Ovary (tissue), 3 donors: ENCODE data around the gene INPP5D.

ENCODE experiments used
- POLR2A ChIP-seq: fragments of 450-650 bp; IDR thresholded peaks from one replicate; pipeline ENCODE4 v1.6.1; 2017; ENCODE audit warnings: antibody characterized with exemption, mild to moderate bottlenecking, moderate library complexity
- TF ChIP-seq, protein P1 (sequence below), 3 donors: fragments of 450-650 bp in 2 of 3; fragments of 200-600 bp in 1 of 3; IDR thresholded peaks; one replicate each; pipeline versions ENCODE4 v1.5.1 to v1.8.0; 2016 to 2022; ENCODE audit warnings: antibody characterized with exemption in 3 of 3, mild to moderate bottlenecking in 1 of 3
- donor health status: DM: no; HTN: no; CAD: no.

DNA sequence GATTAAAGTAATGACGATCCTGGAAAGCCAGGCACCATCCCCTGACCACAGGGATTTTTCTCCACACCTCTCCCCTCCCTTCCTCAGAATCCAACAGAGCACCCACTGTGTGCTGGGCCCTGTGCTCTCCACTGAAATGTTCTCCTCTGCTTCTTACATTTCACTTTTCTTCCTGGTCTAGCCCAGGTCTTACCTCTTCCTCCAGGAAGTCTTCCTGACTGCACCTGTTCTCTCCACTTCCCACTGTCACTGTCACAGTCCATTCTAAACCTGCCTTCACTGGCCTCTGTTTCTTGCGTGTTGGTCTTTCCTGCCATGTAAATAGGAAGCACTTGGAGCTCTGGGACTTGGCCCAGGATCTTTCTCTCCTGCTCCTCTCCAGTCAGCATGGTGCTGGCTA is 39.7 kb upstream of the INPP5D start:
- TF ChIP-seq, protein P1, sequence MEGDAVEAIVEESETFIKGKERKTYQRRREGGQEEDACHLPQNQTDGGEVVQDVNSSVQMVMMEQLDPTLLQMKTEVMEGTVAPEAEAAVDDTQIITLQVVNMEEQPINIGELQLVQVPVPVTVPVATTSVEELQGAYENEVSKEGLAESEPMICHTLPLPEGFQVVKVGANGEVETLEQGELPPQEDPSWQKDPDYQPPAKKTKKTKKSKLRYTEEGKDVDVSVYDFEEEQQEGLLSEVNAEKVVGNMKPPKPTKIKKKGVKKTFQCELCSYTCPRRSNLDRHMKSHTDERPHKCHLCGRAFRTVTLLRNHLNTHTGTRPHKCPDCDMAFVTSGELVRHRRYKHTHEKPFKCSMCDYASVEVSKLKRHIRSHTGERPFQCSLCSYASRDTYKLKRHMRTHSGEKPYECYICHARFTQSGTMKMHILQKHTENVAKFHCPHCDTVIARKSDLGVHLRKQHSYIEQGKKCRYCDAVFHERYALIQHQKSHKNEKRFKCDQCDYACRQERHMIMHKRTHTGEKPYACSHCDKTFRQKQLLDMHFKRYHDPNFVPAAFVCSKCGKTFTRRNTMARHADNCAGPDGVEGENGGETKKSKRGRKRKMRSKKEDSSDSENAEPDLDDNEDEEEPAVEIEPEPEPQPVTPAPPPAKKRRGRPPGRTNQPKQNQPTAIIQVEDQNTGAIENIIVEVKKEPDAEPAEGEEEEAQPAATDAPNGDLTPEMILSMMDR (IDR thresholded peaks at IDR 0.05): no peak
- TF ChIP-seq POLR2A: no peak
